Stimulated activated CD4-positive, alpha-beta T cell treated with anti-CD3 and anti-CD28 coated beads, Interleukin-15, amount 100 ng/mL, for 1 hour (primary cell): ENCODE data around the gene FBRSL1.

Experiments used
- DNase-seq, 2 donors: peaks; one replicate each; pipeline ENCODE4 v3.0.0-alpha.2; 2020; ENCODE audit warnings: low read depth in 1 of 2, low spot score in 1 of 2

Gene FBRSL1

GRCh38 chr12:132537836-132538662 lies 48.1 kb downstream of the FBRSL1 start:
- no peak for DNase-seq

- no peak for DNase-seq
These were observed 48.7 kb downstream of the FBRSL1 start for GRCh38 chr12:132538663-132538990.

- DNase-seq: no peak
These were observed 49.2 kb downstream of the FBRSL1 start for GRCh38 chr12:132539016-132539773.

GRCh38 chr12:132540436-132540835 lies 50.5 kb downstream of the FBRSL1 start:
- no peak for DNase-seq

- no peak for DNase-seq
These were observed 51.2 kb downstream of the FBRSL1 start for GRCh38 chr12:132541200-132541599.

GRCh38 chr12:132541996-132542395 lies 52.0 kb downstream of the FBRSL1 start:
- no peak for DNase-seq

GRCh38 chr12:132542661-132543060 lies 52.7 kb downstream of the FBRSL1 start:
- no peak for DNase-seq

GRCh38 chr12:132543298-132544079 lies 53.5 kb downstream of the FBRSL1 start:
- no peak for DNase-seq

- no peak for DNase-seq
These were observed 54.1 kb downstream of the FBRSL1 start for GRCh38 chr12:132544080-132544397.

- DNase-seq: no peak
These were observed 54.5 kb downstream of the FBRSL1 start for GRCh38 chr12:132544498-132544897.

- no peak for DNase-seq
These were observed 55.4 kb downstream of the FBRSL1 start for GRCh38 chr12:132545164-132545953.

- DNase-seq: no peak
These were observed 56.0 kb downstream of the FBRSL1 start for GRCh38 chr12:132545955-132546354.

GRCh38 chr12:132546647-132547046 lies 56.7 kb downstream of the FBRSL1 start:
- DNase-seq: no peak

GRCh38 chr12:132547205-132547740 lies 57.3 kb downstream of the FBRSL1 start:
- no peak for DNase-seq

GRCh38 chr12:132548430-132549058 lies 58.6 kb downstream of the FBRSL1 start:
- DNase-seq: no peak

GRCh38 chr12:132549059-132549458 lies 59.1 kb downstream of the FBRSL1 start:
- no peak for DNase-seq

GRCh38 chr12:132550014-132550802 lies 60.3 kb downstream of the FBRSL1 start:
- DNase-seq: no peak

- DNase-seq: no peak
These were observed 61.1 kb downstream of the FBRSL1 start for GRCh38 chr12:132550830-132551640.

- no peak for DNase-seq
These were observed 61.7 kb downstream of the FBRSL1 start for GRCh38 chr12:132551641-132552031.
